Ovary (tissue), 9 donors: ENCODE data around the gene ARFRP1. TPM values are rescaled to one million over a fixed set of nuclear protein-coding genes. Genes with fewer than 3 reads are reported as not detected.

Experiments
- DNase-seq, 5 donors: peaks; one replicate each; pipeline ENCODE4 v3.0.0-alpha.2; 2019 to 2020
- H3K27ac ChIP-seq, 2 donors: fragments of 200-600 bp; one replicate each; pipeline versions ENCODE4 v1.5.1 to v1.8.0; 2019 to 2022
- H3K27me3 ChIP-seq: fragments of 200-600 bp; one replicate; pipeline ENCODE4 v1.8.0; 2022
- H3K36me3 ChIP-seq: fragments of 200-600 bp; sonication (generic); one replicate; pipeline ENCODE4 v1.5.1; 2019
- H3K4me1 ChIP-seq: one replicate; pipeline ENCODE4 v1.8.1; 2013; ENCODE audit warnings: mild to moderate bottlenecking, moderate library complexity; ENCODE audit not compliant: insufficient read depth
- H3K4me3 ChIP-seq: fragments of 200-600 bp; sonication (generic); one replicate; pipeline ENCODE4 v1.5.1; 2017
- H3K9me3 ChIP-seq, 2 donors: fragments of 200-600 bp in 1 of 2; sonication (generic) in 1 of 2; one replicate each; pipeline versions ENCODE4 v1.5.1 to v1.8.1; 2013 to 2019; ENCODE audit warnings: mild to moderate bottlenecking in 1 of 2, moderate library complexity in 1 of 2
- EP300 ChIP-seq: sonication (generic); formaldehyde crosslinking; IDR thresholded peaks from one replicate; pipeline ENCODE4 v1.6.1; 2017; ENCODE audit warnings: antibody characterized with exemption
- POLR2A ChIP-seq: fragments of 450-650 bp; IDR thresholded peaks from one replicate; pipeline ENCODE4 v1.6.1; 2017; ENCODE audit warnings: antibody characterized with exemption, mild to moderate bottlenecking, moderate library complexity
- WGBS, 3 donors: extraction: QIAGEN DNeasy Blood & Tissue Kit in 1 of 3; methylation state at CpG; one replicate each; pipeline versions ENCODE4 v1.1.5 to v1.1.7; 2013 to 2017; 5-methylcytosine and 5-hydroxymethylcytosine counted together
- intact Hi-C, 4 donors: fragments of 100-400 bp; cut with DNase I; formaldehyde crosslinking; loops; one replicate each; pipeline versions ENCODE4 v1.11.0 to v1.15.1; 2022 to 2023
- polyA plus RNA-seq, 2 donors: library from polyadenylated mRNA; stranded (reverse); fragments of 200-250 nt in 1 of 2; fragments of 350-450 nt in 1 of 2; fragmentation: Illumina TruSeq in 1 of 2; extraction: RNeasy Lipid Tissue Mini Kit (QIAGEN cat#74804) in 1 of 2; gene quantifications; one replicate each; pipeline ENCODE4 v1.2.3, GENCODE V29; 2013 to 2014
- total RNA-seq, 7 donors: library from RNA; depleted of rRNA in 2 of 7; stranded (reverse); fragments of >200 nt in 2 of 7; fragmentation: NEBNext Ultra II Directional in 3 of 7; extraction: Animal tissue kit (Norgen Biotek cat#: 25700) in 3 of 7; gene quantifications; one replicate each; pipeline versions ENCODE4 v1.1.0 to v1.2.4, GENCODE V29; 2016 to 2023
- TF ChIP-seq, protein P1 (sequence below), 3 donors: fragments of 450-650 bp in 2 of 3; fragments of 200-600 bp in 1 of 3; IDR thresholded peaks; one replicate each; pipeline versions ENCODE4 v1.5.1 to v1.8.0; 2016 to 2022; ENCODE audit warnings: antibody characterized with exemption in 3 of 3, mild to moderate bottlenecking in 1 of 3
- donor health status: DM: no; HTN: no; CAD: no; lungs with moderate emphysema.
- donor health status: DM: no; HTN: no; CAD: no.
- donor health status: Bipolar disorder and iron deficiency.
- donor health status: DM: yes; HTN: yes; CAD: no.
- donor health status: DM: no; HTN: no; CAD: no.
- donor health status: DM: yes; HTN: yes; CAD: no.

Gene ARFRP1
- total and polyA plus RNA-seq, 9 donors, result 15.3 to 59.5 (median 47.2) TPM

DNA sequence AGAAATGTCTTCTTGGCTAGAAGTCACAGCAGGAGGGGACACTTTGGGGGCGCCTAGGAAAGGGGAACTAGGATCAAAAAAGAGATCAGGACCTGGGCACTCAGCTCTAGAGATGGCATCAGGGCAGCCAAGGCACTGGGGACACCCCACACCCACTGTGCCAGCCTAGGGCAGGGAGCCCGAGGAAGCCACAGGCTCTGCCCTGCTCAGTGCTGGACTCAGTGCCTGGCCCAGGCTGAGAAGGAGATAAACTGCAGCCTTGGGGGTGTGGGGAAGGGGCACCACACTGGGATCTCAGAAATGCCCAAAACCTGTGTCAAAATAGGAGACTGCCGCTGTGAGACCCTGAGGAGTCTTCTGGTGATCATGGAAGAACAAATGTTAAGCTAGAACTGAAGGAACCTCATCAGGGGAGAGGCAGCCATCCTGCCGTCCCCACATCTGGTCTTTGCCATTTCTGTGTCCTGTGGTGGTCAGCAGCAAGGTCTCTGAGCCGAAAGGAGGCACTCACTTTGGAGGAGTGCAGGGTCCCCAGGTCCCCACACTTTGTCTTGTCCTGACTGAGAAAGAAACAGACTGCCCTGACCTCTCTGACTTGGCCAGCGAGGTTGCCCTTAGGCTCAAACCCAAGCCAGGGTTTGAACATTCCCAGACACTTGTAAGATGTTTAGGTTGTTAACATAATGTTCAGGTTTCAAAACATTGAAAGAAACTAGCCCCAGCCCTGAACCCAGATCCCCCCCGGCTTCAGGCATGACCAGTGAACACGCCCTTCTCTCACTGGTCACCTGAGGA lies 2.3 kb downstream of the ARFRP1 start:
- Histone ChIP-seq H3K4me3 (no peak overlapping the region), H3K9me3 (no peaks in the 10 kb centered on the region), H3K36me3 (no peaks in the 10 kb centered on the region), H3K4me1 (peaks cover 8% of the 10 kb centered on the region), H3K27me3 (no peaks in the 10 kb centered on the region), H3K27ac (no peak overlapping the region)
- DNase-seq, result peak in 1 of 5 donors; percentile 31
- TF ChIP-seq, protein P1, sequence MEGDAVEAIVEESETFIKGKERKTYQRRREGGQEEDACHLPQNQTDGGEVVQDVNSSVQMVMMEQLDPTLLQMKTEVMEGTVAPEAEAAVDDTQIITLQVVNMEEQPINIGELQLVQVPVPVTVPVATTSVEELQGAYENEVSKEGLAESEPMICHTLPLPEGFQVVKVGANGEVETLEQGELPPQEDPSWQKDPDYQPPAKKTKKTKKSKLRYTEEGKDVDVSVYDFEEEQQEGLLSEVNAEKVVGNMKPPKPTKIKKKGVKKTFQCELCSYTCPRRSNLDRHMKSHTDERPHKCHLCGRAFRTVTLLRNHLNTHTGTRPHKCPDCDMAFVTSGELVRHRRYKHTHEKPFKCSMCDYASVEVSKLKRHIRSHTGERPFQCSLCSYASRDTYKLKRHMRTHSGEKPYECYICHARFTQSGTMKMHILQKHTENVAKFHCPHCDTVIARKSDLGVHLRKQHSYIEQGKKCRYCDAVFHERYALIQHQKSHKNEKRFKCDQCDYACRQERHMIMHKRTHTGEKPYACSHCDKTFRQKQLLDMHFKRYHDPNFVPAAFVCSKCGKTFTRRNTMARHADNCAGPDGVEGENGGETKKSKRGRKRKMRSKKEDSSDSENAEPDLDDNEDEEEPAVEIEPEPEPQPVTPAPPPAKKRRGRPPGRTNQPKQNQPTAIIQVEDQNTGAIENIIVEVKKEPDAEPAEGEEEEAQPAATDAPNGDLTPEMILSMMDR (IDR thresholded peaks at IDR 0.05), result no peak
- no peak for TF ChIP-seq POLR2A
- TF ChIP-seq EP300, result no peak
- WGBS, 3 donors, result 86 to 91% (median 88%) methylated on average over 8 of the region's 8 CpGs
- intact Hi-C loops, result no loop called here

DNA sequence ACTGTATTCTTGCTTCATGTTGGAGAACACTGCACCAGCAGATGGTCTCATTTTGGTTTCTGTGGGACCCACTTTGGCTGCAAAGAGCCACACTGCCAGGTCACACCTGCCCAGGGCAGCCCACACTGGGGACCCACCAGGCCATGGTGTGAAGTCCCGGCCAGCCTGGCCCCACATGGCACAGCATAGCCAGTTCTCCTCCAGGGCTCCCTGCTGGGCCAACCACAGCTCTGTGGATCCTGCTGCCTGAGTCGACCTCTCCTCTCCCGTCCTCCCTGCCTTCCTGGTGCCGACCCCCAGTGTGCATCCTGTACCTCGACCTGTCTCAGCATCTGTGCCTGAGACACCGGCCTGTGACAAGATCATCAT lies 3.0 kb downstream of the ARFRP1 start:
- WGBS, 3 donors, result 80 to 90% (median 85%) methylated on average over 6 of the region's 6 CpGs
- H3K36me3 ChIP-seq, result no peaks in the 10 kb centered on the region
- peak in 1 of 5 donors; percentile 30 for DNase-seq
- no peak overlapping the region for H3K4me3 ChIP-seq
- H3K9me3 ChIP-seq, result no peaks in the 10 kb centered on the region
- H3K27ac ChIP-seq, result no peak overlapping the region
- H3K4me1 ChIP-seq, result peaks cover 8% of the 10 kb centered on the region
- TF ChIP-seq POLR2A (no peak), EP300 (no peak)
- TF ChIP-seq, protein P1 (IDR thresholded peaks at IDR 0.05), result no peak
- intact Hi-C loops, result no loop called here
- H3K27me3 ChIP-seq, result no peaks in the 10 kb centered on the region

DNA sequence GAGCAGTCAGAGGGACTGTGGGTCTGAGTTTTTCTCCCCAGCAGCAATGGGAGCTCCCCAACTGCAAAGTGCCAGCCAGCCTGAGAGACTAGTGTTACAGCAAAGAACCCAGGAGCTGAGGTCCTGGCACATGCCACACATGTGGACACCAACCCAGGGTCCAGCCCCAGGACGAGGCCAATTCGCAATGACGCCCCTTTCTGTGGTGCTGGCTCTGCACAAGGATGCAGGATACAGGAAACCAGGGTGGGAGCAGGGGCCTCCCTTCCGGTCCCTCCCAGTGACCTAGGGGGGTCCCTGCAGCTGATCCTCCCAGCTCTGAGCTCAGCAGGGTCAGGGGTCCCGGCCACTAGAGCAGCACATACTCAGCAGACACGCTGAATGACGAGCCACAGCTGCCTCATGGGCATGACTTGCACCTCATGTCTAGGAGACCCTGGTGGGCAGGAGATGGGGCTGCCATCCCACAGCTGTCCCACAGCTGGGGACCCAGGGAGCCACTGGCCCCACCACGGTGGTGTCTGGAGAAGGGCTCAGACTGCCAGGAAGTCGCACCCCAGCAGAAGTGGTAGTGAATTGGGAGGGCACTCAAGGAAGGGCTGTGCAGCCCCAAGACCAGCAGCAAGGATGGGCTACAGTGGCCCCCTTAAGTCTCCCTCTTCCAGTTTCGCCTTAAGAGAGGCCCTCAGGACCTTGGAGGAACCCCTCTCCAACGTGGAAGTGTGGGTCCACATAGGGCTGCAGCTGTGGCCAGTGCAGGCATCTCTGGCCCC lies 3.6 kb downstream of the ARFRP1 start:
- Histone ChIP-seq H3K27ac (no peak overlapping the region), H3K9me3 (no peaks in the 10 kb centered on the region), H3K4me3 (no peak overlapping the region), H3K36me3 (no peaks in the 10 kb centered on the region), H3K4me1 (peaks cover 8% of the 10 kb centered on the region), H3K27me3 (no peaks in the 10 kb centered on the region)
- 75 to 80% (median 80%) methylated on average over 4 to 11 of the region's 11 CpGs for WGBS, 3 donors
- TF ChIP-seq POLR2A (no peak), EP300 (no peak)
- TF ChIP-seq, protein P1 (IDR thresholded peaks at IDR 0.05), result no peak
- DNase-seq, result peak in 1 of 5 donors; percentile 36
- intact Hi-C loops, result no loop called here

DNA sequence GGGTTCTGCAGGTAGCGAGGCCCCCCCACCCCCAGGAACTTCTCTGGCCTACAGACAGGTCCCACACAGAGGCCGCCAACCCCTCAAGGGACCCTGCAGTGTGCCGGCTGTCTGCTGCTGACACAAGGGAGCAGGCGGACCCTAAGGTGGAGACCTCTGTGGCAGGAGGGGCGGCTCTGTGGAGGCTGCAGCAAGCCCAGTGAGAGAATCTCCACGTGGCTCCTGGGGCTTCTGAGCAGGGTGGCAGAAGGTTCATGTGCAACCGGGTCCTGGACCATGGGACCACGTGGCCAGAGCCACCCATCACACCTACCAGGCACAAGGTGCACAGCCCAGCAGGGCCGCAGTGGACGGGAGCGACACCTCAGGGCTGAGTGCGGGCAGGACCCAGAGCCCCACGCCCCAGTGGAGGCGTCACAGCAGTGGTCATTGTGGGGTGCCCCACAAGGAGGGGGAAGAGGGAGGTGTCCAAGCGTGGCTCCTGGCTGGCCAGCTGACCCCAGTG lies 4.3 kb downstream of the ARFRP1 start:
- no peaks in the 10 kb centered on the region for H3K27me3 ChIP-seq
- no peak overlapping the region for H3K27ac ChIP-seq
- WGBS, 3 donors, result 78 to 92% (median 85%) methylated on average over 8 to 15 of the region's 15 CpGs
- H3K36me3 ChIP-seq, result no peaks in the 10 kb centered on the region
- TF ChIP-seq EP300 (no peak), POLR2A (no peak)
- TF ChIP-seq, protein P1 (IDR thresholded peaks at IDR 0.05), result no peak
- no peak overlapping the region for H3K4me3 ChIP-seq
- peak in 3 of 5 donors; percentile 21 to 39 (median 30) for DNase-seq
- intact Hi-C loops, result no loop called here
- no peaks in the 10 kb centered on the region for H3K9me3 ChIP-seq
- peaks cover 6% of the 10 kb centered on the region for H3K4me1 ChIP-seq
